Measurements from ENCODE around the gene FBXO31.
"Not testable (repeated sequence)": the region's sequence is repeated elsewhere in the genome, so short reads cannot be mapped to it uniquely, and the experiment has no call there.

FBXO31 gene

GRCh38 chr16:87384162-87384874 is 742 bp upstream of the FBXO31 start:
- no peak for DNase-seq

GRCh38 chr16:87382023-87382785 is 1.4 kb downstream of the FBXO31 start:
- no peak for DNase-seq

- no peak for DNase-seq
These were observed 2.7 kb downstream of the FBXO31 start for GRCh38 chr16:87380881-87381280.

GRCh38 chr16:87380403-87380802 is 3.2 kb downstream of the FBXO31 start:
- DNase-seq = no peak

- not testable (repeated sequence) for DNase-seq
These were observed 4.2 kb downstream of the FBXO31 start for GRCh38 chr16:87379312-87379752.

- DNase-seq = no peak
These were observed 6.9 kb downstream of the FBXO31 start for GRCh38 chr16:87376660-87377059.

GRCh38 chr16:87375426-87376135 is 8.0 kb downstream of the FBXO31 start:
- DNase-seq = no peak

- DNase-seq = no peak
These were observed 9.3 kb downstream of the FBXO31 start for GRCh38 chr16:87374313-87374712.

- DNase-seq = no peak
These were observed 11.3 kb downstream of the FBXO31 start for GRCh38 chr16:87372305-87372704.

GRCh38 chr16:87371261-87371866 is 12.2 kb downstream of the FBXO31 start:
- DNase-seq = no peak

GRCh38 chr16:87369796-87370719 is 13.5 kb downstream of the FBXO31 start:
- no peak for DNase-seq

- no peak for DNase-seq
These were observed 14.3 kb downstream of the FBXO31 start for GRCh38 chr16:87369117-87369765.

- no peak for DNase-seq
These were observed 15.4 kb downstream of the FBXO31 start for GRCh38 chr16:87368029-87368770.

- no peak for DNase-seq
These were observed 16.0 kb downstream of the FBXO31 start for GRCh38 chr16:87367529-87367928.

- no peak for DNase-seq
These were observed 16.6 kb downstream of the FBXO31 start for GRCh38 chr16:87366930-87367329.

GRCh38 chr16:87366288-87366687 is 17.3 kb downstream of the FBXO31 start:
- DNase-seq = no peak

- DNase-seq = no peak
These were observed 18.4 kb downstream of the FBXO31 start for GRCh38 chr16:87365021-87365713.

GRCh38 chr16:87363771-87364455 is 19.7 kb downstream of the FBXO31 start:
- DNase-seq = no peak

GRCh38 chr16:87362828-87363559 is 20.6 kb downstream of the FBXO31 start:
- not testable (repeated sequence) for DNase-seq
